GM12878 (cell line): Measurements from ENCODE around the gene SCAMP1.

Experiments used
- CTCF ChIP-seq, 3 experiments: IDR thresholded peaks in 2 of 3; conservative IDR thresholded peaks in 1 of 3; 2 replicates each; pipeline ENCODE4 v1.5.1; 2011; ENCODE audit warnings: low read depth in 3 of 3, low read length in 3 of 3, mild to moderate bottlenecking in 3 of 3, control low read depth in 2 of 3, moderate library complexity in 2 of 3, inconsistent platforms in 1 of 3, mixed read lengths in 1 of 3; ENCODE audit not compliant: control insufficient read depth in 2 of 3, insufficient read depth in 1 of 3; ENCODE audit errors: extremely low read depth in 1 of 3
- HDAC6 ChIP-seq: fragments of 200-600 bp; sonication (generic); IDR thresholded peaks from one replicate; pipeline ENCODE4 v1.8.0; 2017; ENCODE audit warnings: antibody characterized with exemption; ENCODE audit not compliant: unreplicated experiment
- NRF1 ChIP-seq: conservative IDR thresholded peaks from 2 replicates; pipeline ENCODE4 v1.6.1; 2011; ENCODE audit warnings: mild to moderate bottlenecking, low read depth, low read length, improper control_type of control experiment
- POLR2A ChIP-seq: IDR thresholded peaks from 2 replicates; pipeline ENCODE4 v1.6.1; 2011; ENCODE audit warnings: low read depth, mild to moderate bottlenecking, low read length
- RAD21 ChIP-seq: IDR thresholded peaks from 2 replicates; pipeline ENCODE4 v1.6.1; 2011; ENCODE audit warnings: mild to moderate bottlenecking, low read depth, low read length, moderate library complexity; ENCODE audit not compliant: insufficient read depth
- RELA ChIP-seq: fragments of 450-650 bp; IDR thresholded peaks from 2 replicates; pipeline ENCODE4 v1.8.0; 2014; ENCODE audit warnings: borderline replicate concordance; ENCODE audit not compliant: partially characterized antibody
- TAF1 ChIP-seq: IDR thresholded peaks from 2 replicates; pipeline ENCODE4 v1.6.1; 2011; ENCODE audit warnings: mild to moderate bottlenecking, low read depth, low read length, borderline replicate concordance
- ZBTB11 ChIP-seq: fragments of 450-650 bp; formaldehyde crosslinking; IDR thresholded peaks from 2 replicates; pipeline ENCODE4 v1.5.0; 2022; ENCODE audit warnings: mild to moderate bottlenecking, missing genetic modification characterization
- ZNF274 ChIP-seq: IDR thresholded peaks from one replicate; pipeline ENCODE4 v1.8.0; 2011; ENCODE audit not compliant: insufficient read length, insufficient read depth

GRCh38 chr5:78473751-78474150 is 113.3 kb downstream of the SCAMP1 start:
- TF ChIP-seq CTCF (IDR thresholded peaks at IDR 0.05 in 2 of 3, conservative IDR thresholded peaks at IDR 0.05 in 1 of 3; ENCODE audit: control insufficient read depth in 2 of 3, extremely low read depth in 1 of 3, insufficient read depth in 1 of 3, low read depth in 3 of 3, low read length in 3 of 3) = no peak
- TF ChIP-seq ZNF274 = no peak
- no peak for TF ChIP-seq POLR2A
- TF ChIP-seq TAF1 = no peak
- TF ChIP-seq ZBTB11 = no peak
- no peak for TF ChIP-seq RAD21
- no peak for TF ChIP-seq HDAC6
- TF ChIP-seq NRF1 = no peak
- TF ChIP-seq RELA = no peak
